Activated CD8-positive, alpha-beta memory T cell treated with anti-CD3 and anti-CD28 coated beads, Interleukin-2, amount 50 U/mL, for 1 hour (primary cell): ENCODE data around the gene CCDC85B.
"Not testable (repeated sequence)": the region's sequence is repeated elsewhere in the genome, so short reads cannot be mapped to it uniquely, and the experiment has no call there.

Source experiments
- DNase-seq: peaks from one replicate; pipeline ENCODE4 v3.0.0-alpha.2; 2020; ENCODE audit errors: extremely low read depth

CCDC85B gene

DNA sequence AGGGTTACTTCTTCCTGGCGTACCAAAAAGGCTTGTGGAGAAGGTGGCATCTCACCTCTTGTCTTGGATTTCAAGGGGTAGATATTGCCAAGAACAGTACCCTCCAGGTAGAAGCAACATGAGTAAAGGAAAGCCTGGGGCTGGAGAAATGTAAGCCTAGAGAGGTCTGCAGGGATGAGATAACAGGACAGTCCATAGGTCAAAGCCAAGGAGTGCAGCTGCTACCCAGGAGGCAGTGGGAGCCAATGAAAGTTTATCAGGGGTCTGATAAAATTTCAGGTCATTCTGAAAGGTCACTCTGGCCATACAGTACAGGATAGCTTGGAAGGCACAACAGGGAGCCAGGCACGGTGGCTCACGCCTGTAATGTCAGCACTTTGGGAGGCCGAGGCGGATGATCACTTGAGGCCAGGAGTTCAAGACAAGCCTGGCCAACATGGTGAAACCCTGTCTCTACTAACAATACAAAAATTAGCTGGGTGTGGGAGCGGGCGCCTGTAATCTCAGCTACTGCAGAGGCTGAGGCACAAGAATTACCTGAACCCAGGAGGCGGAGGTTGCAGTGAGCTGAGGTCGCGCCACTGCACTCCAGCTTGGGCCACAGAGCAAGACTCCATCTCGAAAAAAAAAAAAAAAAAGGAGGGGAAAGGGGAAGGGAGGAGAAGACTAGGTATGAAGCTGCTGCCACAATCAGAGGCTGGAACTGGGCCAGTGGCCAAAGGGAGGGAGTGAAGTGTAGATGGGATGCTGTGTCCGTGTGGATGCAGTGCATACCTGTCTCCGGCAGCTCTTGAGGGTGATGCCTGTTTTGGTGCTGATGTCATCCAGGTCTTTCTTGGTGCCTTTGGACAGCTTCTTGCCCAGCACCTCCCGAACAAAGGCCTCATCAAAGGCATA lies 3.4 kb upstream of the CCDC85B start:
- DNase-seq: no peak

GRCh38 chr11:65887723-65888162 lies 2.7 kb upstream of the CCDC85B start:
- no peak for DNase-seq

GRCh38 chr11:65888163-65888814 lies 2.2 kb upstream of the CCDC85B start, which contains the start of gene FIBP:
FIBP (minus strand) TSS chr11:65888471; CDS start chr11:65888418, 53 bp downstream.
- peak; percentile 91 for DNase-seq

DNA sequence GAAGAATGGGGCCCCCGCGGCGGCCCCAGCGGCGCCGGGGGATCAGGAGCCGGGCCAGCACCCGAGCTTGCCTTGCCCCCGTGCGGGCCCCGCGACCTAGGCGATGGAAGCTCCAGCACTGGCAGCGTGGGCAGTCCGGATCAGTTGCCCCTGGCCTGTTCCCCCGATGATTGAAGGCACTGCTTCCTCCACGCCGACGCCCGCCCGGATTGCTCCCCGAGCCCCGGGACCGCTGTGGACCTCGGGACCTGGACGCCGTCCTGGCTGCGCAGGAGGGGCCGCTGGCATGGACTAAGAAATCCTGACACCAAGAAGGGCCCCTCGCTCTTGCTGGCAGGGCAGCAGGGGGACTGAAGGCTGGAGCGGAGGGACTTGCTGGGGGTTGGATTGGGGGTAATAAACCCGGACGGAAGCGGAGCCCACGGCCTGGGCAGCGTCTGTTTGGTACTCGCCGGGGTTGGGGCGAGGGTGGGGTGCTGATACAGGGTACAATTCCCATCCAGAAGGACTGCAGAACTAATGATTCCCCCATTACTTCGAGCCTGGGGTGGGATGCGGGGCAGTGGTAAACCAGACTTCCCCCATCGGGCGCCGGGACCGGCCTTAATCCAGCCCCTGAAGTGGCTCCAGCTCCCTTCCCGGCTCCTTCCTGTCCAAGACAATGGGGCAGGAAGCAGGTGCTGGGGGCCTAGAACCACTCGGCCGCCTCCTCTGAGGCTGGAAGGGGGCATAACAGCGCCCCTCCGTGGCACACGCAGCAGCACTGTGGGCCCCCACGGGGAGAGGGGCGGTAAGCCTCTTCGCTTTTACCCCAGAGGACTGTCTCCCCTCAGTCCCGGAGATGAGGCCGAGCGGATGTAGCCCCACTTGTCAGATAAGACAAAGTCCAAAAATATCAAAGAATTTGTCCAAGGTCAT lies 1.0 kb downstream of the CCDC85B start:
- no peak for DNase-seq

- DNase-seq: not testable (repeated sequence)
Observed at GRCh38 chr11:65892137-65892540, 1.7 kb downstream of the CCDC85B start.

GRCh38 chr11:65892661-65893317 lies 2.3 kb downstream of the CCDC85B start:
- no peak for DNase-seq

GRCh38 chr11:65894034-65894591 lies 3.6 kb downstream of the CCDC85B start:
- no peak for DNase-seq

GRCh38 chr11:65895482-65895981 lies 5.1 kb downstream of the CCDC85B start:
- no peak for DNase-seq

- DNase-seq: no peak
Observed at GRCh38 chr11:65896034-65896999, 5.8 kb downstream of the CCDC85B start.

DNA sequence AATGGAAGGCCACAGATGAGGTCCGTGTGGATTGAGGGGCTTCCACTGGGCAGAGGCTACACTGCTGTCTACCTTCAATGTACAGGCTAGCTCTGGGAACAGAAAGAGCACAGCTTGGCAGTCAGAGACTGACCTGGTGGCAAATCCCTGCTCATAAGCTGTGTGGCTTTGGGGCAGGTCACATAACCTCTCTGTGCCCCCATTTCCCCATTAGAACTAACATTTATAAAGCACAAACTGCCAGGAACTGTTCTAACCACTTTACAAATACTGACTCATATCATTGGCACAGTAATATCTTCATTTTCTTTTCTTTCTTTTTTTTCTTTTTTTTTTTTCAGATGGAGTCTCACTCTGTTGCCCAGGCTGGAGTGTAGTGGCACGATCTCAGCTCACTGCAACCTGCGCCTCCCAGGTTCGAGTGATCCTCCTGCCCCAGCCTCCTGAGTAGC lies 6.6 kb downstream of the CCDC85B start:
- no peak for DNase-seq

GRCh38 chr11:65898656-65899355 lies 8.3 kb downstream of the CCDC85B start:
- DNase-seq: no peak

DNA sequence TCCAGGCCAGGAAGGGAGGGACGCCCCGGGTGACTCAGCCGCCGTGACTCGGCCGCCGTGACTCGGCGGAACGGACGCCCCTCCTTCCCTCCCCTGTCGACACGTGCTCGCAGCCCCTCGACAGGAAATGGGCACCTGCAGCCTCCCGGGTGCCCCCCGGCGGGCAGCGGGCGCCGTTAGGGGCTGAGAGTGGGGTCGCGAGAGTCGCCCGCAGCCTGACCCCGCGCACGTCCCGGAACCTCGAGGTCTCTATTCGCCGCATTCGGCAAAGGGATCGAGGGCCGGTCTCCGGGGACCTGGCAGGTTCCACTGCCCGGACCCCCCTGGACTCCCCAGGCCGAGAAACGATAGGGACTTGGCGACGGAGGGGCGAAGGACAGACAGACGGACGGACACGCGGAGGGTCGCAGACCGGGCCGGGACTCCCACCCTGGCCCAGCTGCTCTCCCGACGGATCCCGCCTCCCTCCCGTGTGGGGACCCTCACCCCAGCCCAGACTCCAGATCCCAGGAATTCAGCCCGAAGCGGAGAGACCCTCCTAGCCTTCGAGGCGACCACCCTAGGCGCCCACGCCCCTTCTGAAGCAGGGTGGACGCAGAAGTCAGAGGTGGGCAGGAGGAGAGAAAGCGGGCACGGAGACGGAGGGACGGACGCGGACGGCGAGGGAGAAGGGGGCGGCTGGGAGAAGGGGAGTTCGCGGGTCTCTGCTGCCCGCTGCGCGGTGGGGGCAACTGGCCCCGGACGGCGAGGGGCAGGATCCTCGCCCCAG lies 9.1 kb downstream of the CCDC85B start:
- DNase-seq: no peak

DNA sequence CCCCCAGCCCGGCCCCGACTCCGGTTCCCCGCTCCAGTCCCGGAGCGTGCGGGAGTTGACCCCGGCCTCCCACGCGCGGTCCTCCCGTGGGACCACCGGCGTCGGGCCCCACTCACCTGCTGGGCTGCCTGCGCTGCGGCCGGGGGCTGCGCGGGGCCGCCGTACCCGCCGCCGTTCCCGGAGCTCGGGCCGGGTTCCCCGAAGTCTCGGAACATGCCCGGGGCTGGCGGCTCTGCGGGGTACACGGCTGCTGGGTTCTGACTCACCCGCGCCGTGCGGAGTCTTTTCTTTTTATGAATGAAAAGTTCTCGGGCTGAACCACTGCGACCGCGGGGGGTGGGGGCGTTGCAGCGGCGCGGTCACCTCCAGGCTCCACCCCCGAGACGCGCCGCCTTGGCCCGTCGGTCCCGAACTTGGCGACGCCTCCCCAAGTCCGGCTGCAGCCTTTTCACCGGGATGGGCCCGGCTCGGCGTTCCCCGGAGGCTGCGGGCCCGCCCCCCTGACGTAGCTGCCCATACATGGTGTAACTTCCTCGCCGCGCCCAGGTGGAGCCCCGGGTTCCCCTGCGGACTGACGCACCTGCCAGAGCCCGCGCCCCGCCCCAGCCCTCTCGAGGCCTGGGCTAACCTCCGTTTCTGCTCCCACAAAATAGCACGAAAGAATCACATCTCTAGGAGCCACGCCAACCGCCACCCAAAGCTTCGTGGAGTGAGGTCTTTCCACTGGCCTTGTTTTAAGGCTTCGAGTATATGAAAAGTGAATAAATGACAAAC lies 9.8 kb downstream of the CCDC85B start, which contains the start of gene FOSL1:
FOSL1 (minus strand) TSS at position 264 of the 774 bp plus-strand sequence; CDS start at position 215, 49 bp downstream.
- DNase-seq: peak; percentile 93

DNA sequence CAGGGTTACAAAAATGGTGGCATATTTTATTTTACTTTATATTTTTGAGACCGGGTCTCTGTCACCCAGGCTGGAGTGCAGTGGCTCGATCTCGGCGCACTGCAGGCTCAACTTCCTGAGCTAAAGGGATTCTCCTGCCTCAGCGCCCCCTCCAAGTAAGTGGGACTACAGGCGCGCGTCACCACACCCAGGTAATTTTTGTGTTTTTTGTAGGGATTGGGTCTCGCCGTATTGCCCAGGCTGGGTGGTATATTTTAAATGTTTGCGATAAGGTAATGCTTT lies 10.4 kb downstream of the CCDC85B start:
- no peak for DNase-seq

- no peak for DNase-seq
Observed at GRCh38 chr11:65903068-65903481, 12.6 kb downstream of the CCDC85B start.

DNA sequence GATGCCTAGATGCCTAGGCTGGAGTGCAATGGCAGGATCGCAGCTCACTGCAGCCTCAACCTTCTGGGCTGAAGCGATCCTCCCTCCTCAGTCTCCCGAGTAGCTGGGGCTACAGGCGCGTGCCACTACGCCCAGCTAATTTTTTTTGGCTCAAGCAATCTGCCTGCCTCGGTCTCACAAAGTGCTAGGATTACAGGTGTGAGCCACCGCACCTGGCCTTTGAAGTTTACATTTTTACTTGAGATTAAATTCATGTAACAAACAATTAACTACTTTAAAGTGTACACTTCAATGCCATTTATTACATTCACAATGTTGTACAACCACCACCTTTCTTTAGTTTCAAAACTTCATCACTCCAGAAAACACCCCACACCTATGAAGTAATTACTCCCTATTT lies 13.2 kb downstream of the CCDC85B start:
- no peak for DNase-seq

DNA sequence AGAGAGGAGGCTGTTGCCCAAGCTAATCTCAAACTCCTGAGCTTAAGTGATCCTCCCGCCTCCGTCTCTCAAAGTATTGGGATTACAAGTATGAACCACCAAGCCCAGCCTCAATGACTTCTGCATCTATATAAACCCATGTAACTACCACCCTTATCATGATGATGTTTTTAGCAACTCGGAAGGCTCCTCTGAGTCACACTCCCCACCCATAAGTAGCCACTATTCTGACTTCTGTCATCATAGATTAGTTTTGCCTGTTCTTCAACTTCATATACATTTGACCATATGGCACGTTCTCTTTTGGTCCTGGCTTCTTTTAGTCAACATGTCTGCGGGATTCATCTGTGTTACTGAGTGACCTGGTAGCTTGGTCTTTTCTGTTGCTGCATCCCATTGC lies 16.1 kb downstream of the CCDC85B start:
- DNase-seq: no peak
